Measurements from ENCODE around the gene PCBP3.

PCBP3 gene

GRCh38 chr21:45910155-45910547 lies 266.6 kb downstream of the PCBP3 start:
- Histone ChIP-seq H3K4me1 (ENCODE audit: control insufficient read depth, insufficient read depth, low read length) (peaks cover 12% of the 10 kb centered on the region), H3K4me3 (ENCODE audit: low read length in 2 of 2) (no peak overlapping the region), H3K27me3 (ENCODE audit: control insufficient read depth in 1 of 2, insufficient read depth in 2 of 2, low read length in 2 of 2) (no peaks in the 10 kb centered on the region), H3K9me3 (ENCODE audit: control insufficient read depth in 2 of 2, low read length in 2 of 2) (no peaks in the 10 kb centered on the region), H3K9ac (ENCODE audit: low read length in 2 of 2) (no peak overlapping the region), H3K27ac (ENCODE audit: low read length) (no peak overlapping the region), H3K36me3 (ENCODE audit: control insufficient read depth in 2 of 2, insufficient read depth in 2 of 2, low read length in 2 of 2) (no peaks in the 10 kb centered on the region)

GRCh38 chr21:45910548-45911221 lies 267.2 kb downstream of the PCBP3 start:
- Histone ChIP-seq H3K27ac (ENCODE audit: low read length) (no peak overlapping the region), H3K9me3 (ENCODE audit: control insufficient read depth in 2 of 2, low read length in 2 of 2) (no peaks in the 10 kb centered on the region), H3K4me3 (ENCODE audit: low read length in 2 of 2) (no peak overlapping the region), H3K27me3 (ENCODE audit: control insufficient read depth in 1 of 2, insufficient read depth in 2 of 2, low read length in 2 of 2) (no peaks in the 10 kb centered on the region), H3K36me3 (ENCODE audit: control insufficient read depth in 2 of 2, insufficient read depth in 2 of 2, low read length in 2 of 2) (no peaks in the 10 kb centered on the region), H3K4me1 (ENCODE audit: control insufficient read depth, insufficient read depth, low read length) (peaks cover 12% of the 10 kb centered on the region), H3K9ac (ENCODE audit: low read length in 2 of 2) (no peak overlapping the region)

GRCh38 chr21:45911806-45912325 lies 268.3 kb downstream of the PCBP3 start:
- peaks cover 12% of the 10 kb centered on the region for H3K4me1 ChIP-seq (ENCODE audit: control insufficient read depth, insufficient read depth, low read length)

GRCh38 chr21:45912611-45913417 lies 269.3 kb downstream of the PCBP3 start:
- peaks cover 10% of the 10 kb centered on the region for H3K4me1 ChIP-seq (ENCODE audit: control insufficient read depth, insufficient read depth, low read length)
- H3K4me3 ChIP-seq (ENCODE audit: low read length in 2 of 2): no peak overlapping the region
- no peak overlapping the region for H3K27ac ChIP-seq (ENCODE audit: low read length)
- H3K9ac ChIP-seq (ENCODE audit: low read length in 2 of 2): no peak overlapping the region
- H3K9me3 ChIP-seq (ENCODE audit: control insufficient read depth in 2 of 2, low read length in 2 of 2): no peaks in the 10 kb centered on the region
- no peaks in the 10 kb centered on the region for H3K36me3 ChIP-seq (ENCODE audit: control insufficient read depth in 2 of 2, insufficient read depth in 2 of 2, low read length in 2 of 2)
- no peaks in the 10 kb centered on the region for H3K27me3 ChIP-seq (ENCODE audit: control insufficient read depth in 1 of 2, insufficient read depth in 2 of 2, low read length in 2 of 2)

More at GRCh38 chr21:45911806-45912325, 268.3 kb downstream of the PCBP3 start:
- Histone ChIP-seq H3K36me3 (ENCODE audit: control insufficient read depth in 2 of 2, insufficient read depth in 2 of 2, low read length in 2 of 2) (no peaks in the 10 kb centered on the region), H3K27ac (ENCODE audit: low read length) (no peak overlapping the region), H3K4me3 (ENCODE audit: low read length in 2 of 2) (no peak overlapping the region), H3K9me3 (ENCODE audit: control insufficient read depth in 2 of 2, low read length in 2 of 2) (no peaks in the 10 kb centered on the region), H3K27me3 (ENCODE audit: control insufficient read depth in 1 of 2, insufficient read depth in 2 of 2, low read length in 2 of 2) (no peaks in the 10 kb centered on the region), H3K9ac (ENCODE audit: low read length in 2 of 2) (no peak overlapping the region)

- Histone ChIP-seq H3K27me3 (ENCODE audit: control insufficient read depth in 1 of 2, insufficient read depth in 2 of 2, low read length in 2 of 2) (no peaks in the 10 kb centered on the region), H3K9me3 (ENCODE audit: control insufficient read depth in 2 of 2, low read length in 2 of 2) (no peaks in the 10 kb centered on the region), H3K9ac (ENCODE audit: low read length in 2 of 2) (no peak overlapping the region), H3K27ac (ENCODE audit: low read length) (no peak overlapping the region), H3K4me1 (ENCODE audit: control insufficient read depth, insufficient read depth, low read length) (peaks cover 6% of the 10 kb centered on the region), H3K36me3 (ENCODE audit: control insufficient read depth in 2 of 2, insufficient read depth in 2 of 2, low read length in 2 of 2) (no peaks in the 10 kb centered on the region), H3K4me3 (ENCODE audit: low read length in 2 of 2) (no peak overlapping the region)
Observed at GRCh38 chr21:45913418-45913765, 269.9 kb downstream of the PCBP3 start.

- Histone ChIP-seq H3K36me3 (ENCODE audit: control insufficient read depth in 2 of 2, insufficient read depth in 2 of 2, low read length in 2 of 2) (no peaks in the 10 kb centered on the region), H3K9me3 (ENCODE audit: control insufficient read depth in 2 of 2, low read length in 2 of 2) (no peaks in the 10 kb centered on the region), H3K27me3 (ENCODE audit: control insufficient read depth in 1 of 2, insufficient read depth in 2 of 2, low read length in 2 of 2) (no peaks in the 10 kb centered on the region), H3K27ac (ENCODE audit: low read length) (no peak overlapping the region), H3K4me1 (ENCODE audit: control insufficient read depth, insufficient read depth, low read length) (peaks cover 6% of the 10 kb centered on the region), H3K4me3 (ENCODE audit: low read length in 2 of 2) (no peak overlapping the region), H3K9ac (ENCODE audit: low read length in 2 of 2) (no peak overlapping the region)
Observed at GRCh38 chr21:45913886-45914285, 270.4 kb downstream of the PCBP3 start.

GRCh38 chr21:45914321-45914845 lies 270.9 kb downstream of the PCBP3 start:
- H3K9me3 ChIP-seq (ENCODE audit: control insufficient read depth in 2 of 2, low read length in 2 of 2): no peaks in the 10 kb centered on the region
- no peak overlapping the region for H3K9ac ChIP-seq (ENCODE audit: low read length in 2 of 2)
- H3K27ac ChIP-seq (ENCODE audit: low read length): no peak overlapping the region
- H3K36me3 ChIP-seq (ENCODE audit: control insufficient read depth in 2 of 2, insufficient read depth in 2 of 2, low read length in 2 of 2): no peaks in the 10 kb centered on the region
- H3K4me1 ChIP-seq (ENCODE audit: control insufficient read depth, insufficient read depth, low read length): peaks cover 6% of the 10 kb centered on the region
- no peaks in the 10 kb centered on the region for H3K27me3 ChIP-seq (ENCODE audit: control insufficient read depth in 1 of 2, insufficient read depth in 2 of 2, low read length in 2 of 2)
- H3K4me3 ChIP-seq (ENCODE audit: low read length in 2 of 2): no peak overlapping the region

GRCh38 chr21:45916011-45916840 lies 272.7 kb downstream of the PCBP3 start:
- H3K9me3 ChIP-seq (ENCODE audit: control insufficient read depth in 2 of 2, low read length in 2 of 2): no peaks in the 10 kb centered on the region
- no peak overlapping the region for H3K27ac ChIP-seq (ENCODE audit: low read length)
- H3K27me3 ChIP-seq (ENCODE audit: control insufficient read depth in 1 of 2, insufficient read depth in 2 of 2, low read length in 2 of 2): no peaks in the 10 kb centered on the region
- no peak overlapping the region for H3K9ac ChIP-seq (ENCODE audit: low read length in 2 of 2)
- no peaks in the 10 kb centered on the region for H3K4me1 ChIP-seq (ENCODE audit: control insufficient read depth, insufficient read depth, low read length)
- no peaks in the 10 kb centered on the region for H3K36me3 ChIP-seq (ENCODE audit: control insufficient read depth in 2 of 2, insufficient read depth in 2 of 2, low read length in 2 of 2)
- no peak overlapping the region for H3K4me3 ChIP-seq (ENCODE audit: low read length in 2 of 2)

GRCh38 chr21:45917241-45917640 lies 273.7 kb downstream of the PCBP3 start:
- Histone ChIP-seq H3K9me3 (ENCODE audit: control insufficient read depth in 2 of 2, low read length in 2 of 2) (no peaks in the 10 kb centered on the region), H3K4me1 (ENCODE audit: control insufficient read depth, insufficient read depth, low read length) (no peaks in the 10 kb centered on the region), H3K27me3 (ENCODE audit: control insufficient read depth in 1 of 2, insufficient read depth in 2 of 2, low read length in 2 of 2) (no peaks in the 10 kb centered on the region), H3K36me3 (ENCODE audit: control insufficient read depth in 2 of 2, insufficient read depth in 2 of 2, low read length in 2 of 2) (no peaks in the 10 kb centered on the region), H3K27ac (ENCODE audit: low read length) (no peak overlapping the region), H3K9ac (ENCODE audit: low read length in 2 of 2) (no peak overlapping the region), H3K4me3 (ENCODE audit: low read length in 2 of 2) (no peak overlapping the region)

- Histone ChIP-seq H3K27me3 (ENCODE audit: control insufficient read depth in 1 of 2, insufficient read depth in 2 of 2, low read length in 2 of 2) (no peaks in the 10 kb centered on the region), H3K4me1 (ENCODE audit: control insufficient read depth, insufficient read depth, low read length) (no peaks in the 10 kb centered on the region), H3K9ac (ENCODE audit: low read length in 2 of 2) (no peak overlapping the region), H3K36me3 (ENCODE audit: control insufficient read depth in 2 of 2, insufficient read depth in 2 of 2, low read length in 2 of 2) (no peaks in the 10 kb centered on the region), H3K4me3 (ENCODE audit: low read length in 2 of 2) (no peak overlapping the region), H3K9me3 (ENCODE audit: control insufficient read depth in 2 of 2, low read length in 2 of 2) (no peaks in the 10 kb centered on the region), H3K27ac (ENCODE audit: low read length) (no peak overlapping the region)
Observed at GRCh38 chr21:45918011-45918410, 274.5 kb downstream of the PCBP3 start.
